Measurements from ENCODE around the gene TESK2. TPM values are rescaled to one million over a fixed set of nuclear protein-coding genes. Genes with fewer than 3 reads are reported as not detected.

TESK2 gene
- polyA plus RNA-seq, 1 of the 3 experiments (the other 2 are of a cell fraction) = 1.3 TPM

- CTCF ChIA-PET = no interaction called here
- no peaks in the 10 kb centered on the region for H3K9me2 ChIP-seq
- POLR2A ChIA-PET = no interaction called here
- H3K27ac ChIP-seq (ENCODE audit: low read depth in 2 of 2, low read length in 1 of 2) = no peak overlapping the region
- no peaks in the 10 kb centered on the region for H3K4me1 ChIP-seq (ENCODE audit: control insufficient read depth in 1 of 2, insufficient read depth in 2 of 2, low read depth in 1 of 2, low read length in 1 of 2)
- H4K20me1 ChIP-seq (ENCODE audit: insufficient read depth) = no peaks in the 10 kb centered on the region
- 26% methylated on average over 1 of the region's 1 CpG for WGBS (ENCODE audit: low lambda C conversion rate)
- no peak overlapping the region for H3K4me3 ChIP-seq (ENCODE audit: low read depth in 2 of 2, low read length in 1 of 2)
- H3F3A ChIP-seq (replicated peaks; ENCODE audit: insufficient read depth) = no peaks in the 10 kb centered on the region
- H3K4me2 ChIP-seq = no peak overlapping the region
- no peaks in the 10 kb centered on the region for H3K36me3 ChIP-seq (replicated peaks in 1 of 2; ENCODE audit: control insufficient read depth in 1 of 2, insufficient read depth in 2 of 2, low read length in 1 of 2)
- H3K79me2 ChIP-seq (ENCODE audit: insufficient read depth) = no peaks in the 10 kb centered on the region
- DNase-seq = no peak
- no peaks in the 10 kb centered on the region for H3K9me3 ChIP-seq
- H2AFZ ChIP-seq (ENCODE audit: low read depth) = no peak overlapping the region
- TF ChIP-seq TCF12 (IDR thresholded peaks at IDR 0.05) (no peak), TAF1 (IDR thresholded peaks at IDR 0.05; ENCODE audit: borderline replicate concordance, low read depth, low read length) (no peak), NFIC (IDR thresholded peaks at IDR 0.05; ENCODE audit: borderline replicate concordance) (no peak)
- TF ChIP-seq, protein P1, sequence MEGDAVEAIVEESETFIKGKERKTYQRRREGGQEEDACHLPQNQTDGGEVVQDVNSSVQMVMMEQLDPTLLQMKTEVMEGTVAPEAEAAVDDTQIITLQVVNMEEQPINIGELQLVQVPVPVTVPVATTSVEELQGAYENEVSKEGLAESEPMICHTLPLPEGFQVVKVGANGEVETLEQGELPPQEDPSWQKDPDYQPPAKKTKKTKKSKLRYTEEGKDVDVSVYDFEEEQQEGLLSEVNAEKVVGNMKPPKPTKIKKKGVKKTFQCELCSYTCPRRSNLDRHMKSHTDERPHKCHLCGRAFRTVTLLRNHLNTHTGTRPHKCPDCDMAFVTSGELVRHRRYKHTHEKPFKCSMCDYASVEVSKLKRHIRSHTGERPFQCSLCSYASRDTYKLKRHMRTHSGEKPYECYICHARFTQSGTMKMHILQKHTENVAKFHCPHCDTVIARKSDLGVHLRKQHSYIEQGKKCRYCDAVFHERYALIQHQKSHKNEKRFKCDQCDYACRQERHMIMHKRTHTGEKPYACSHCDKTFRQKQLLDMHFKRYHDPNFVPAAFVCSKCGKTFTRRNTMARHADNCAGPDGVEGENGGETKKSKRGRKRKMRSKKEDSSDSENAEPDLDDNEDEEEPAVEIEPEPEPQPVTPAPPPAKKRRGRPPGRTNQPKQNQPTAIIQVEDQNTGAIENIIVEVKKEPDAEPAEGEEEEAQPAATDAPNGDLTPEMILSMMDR (IDR thresholded peaks at IDR 0.05) = no peak
- no peaks in the 10 kb centered on the region for H3K27me3 ChIP-seq (ENCODE audit: insufficient read depth)
- no peak overlapping the region for H3K9ac ChIP-seq
Observed at GRCh38 chr1:45383191-45383590, 107.8 kb downstream of the TESK2 start.

- Histone ChIP-seq H3K36me3 (replicated peaks in 1 of 2; ENCODE audit: control insufficient read depth in 1 of 2, insufficient read depth in 2 of 2, low read length in 1 of 2) (no peaks in the 10 kb centered on the region), H3K27ac (ENCODE audit: low read depth in 2 of 2, low read length in 1 of 2) (no peak overlapping the region), H4K20me1 (ENCODE audit: insufficient read depth) (no peaks in the 10 kb centered on the region), H3K9ac (no peak overlapping the region), H2AFZ (ENCODE audit: low read depth) (no peak overlapping the region), H3K9me2 (no peaks in the 10 kb centered on the region), H3K4me3 (ENCODE audit: low read depth in 2 of 2, low read length in 1 of 2) (no peak overlapping the region), H3K4me2 (no peak overlapping the region), H3K4me1 (ENCODE audit: control insufficient read depth in 1 of 2, insufficient read depth in 2 of 2, low read depth in 1 of 2, low read length in 1 of 2) (no peaks in the 10 kb centered on the region), H3K9me3 (no peaks in the 10 kb centered on the region), H3K27me3 (ENCODE audit: insufficient read depth) (no peaks in the 10 kb centered on the region), H3F3A (replicated peaks; ENCODE audit: insufficient read depth) (no peaks in the 10 kb centered on the region), H3K79me2 (ENCODE audit: insufficient read depth) (no peaks in the 10 kb centered on the region)
- no peak for TF ChIP-seq SMC3 (IDR thresholded peaks at IDR 0.05; ENCODE audit: low read depth, low read length)
- no peak for TF ChIP-seq FOSL2 (IDR thresholded peaks at IDR 0.05; ENCODE audit: borderline replicate concordance, low read depth)
- TF ChIP-seq YY1 (IDR thresholded peaks at IDR 0.05; ENCODE audit: low read depth) = no peak
- TF ChIP-seq, protein P2, sequence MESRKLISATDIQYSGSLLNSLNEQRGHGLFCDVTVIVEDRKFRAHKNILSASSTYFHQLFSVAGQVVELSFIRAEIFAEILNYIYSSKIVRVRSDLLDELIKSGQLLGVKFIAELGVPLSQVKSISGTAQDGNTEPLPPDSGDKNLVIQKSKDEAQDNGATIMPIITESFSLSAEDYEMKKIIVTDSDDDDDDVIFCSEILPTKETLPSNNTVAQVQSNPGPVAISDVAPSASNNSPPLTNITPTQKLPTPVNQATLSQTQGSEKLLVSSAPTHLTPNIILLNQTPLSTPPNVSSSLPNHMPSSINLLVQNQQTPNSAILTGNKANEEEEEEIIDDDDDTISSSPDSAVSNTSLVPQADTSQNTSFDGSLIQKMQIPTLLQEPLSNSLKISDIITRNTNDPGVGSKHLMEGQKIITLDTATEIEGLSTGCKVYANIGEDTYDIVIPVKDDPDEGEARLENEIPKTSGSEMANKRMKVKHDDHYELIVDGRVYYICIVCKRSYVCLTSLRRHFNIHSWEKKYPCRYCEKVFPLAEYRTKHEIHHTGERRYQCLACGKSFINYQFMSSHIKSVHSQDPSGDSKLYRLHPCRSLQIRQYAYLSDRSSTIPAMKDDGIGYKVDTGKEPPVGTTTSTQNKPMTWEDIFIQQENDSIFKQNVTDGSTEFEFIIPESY (IDR thresholded peaks at IDR 0.05; ENCODE audit: borderline replicate concordance, low read depth) = no peak
- TF ChIP-seq FOXM1 (IDR thresholded peaks at IDR 0.05; ENCODE audit: low read depth) = no peak
- TF ChIP-seq MEF2A (IDR thresholded peaks at IDR 0.05; ENCODE audit: borderline replicate concordance, low read depth) = no peak
- TF ChIP-seq FOXJ3 (CRISPR knock-in tag; IDR thresholded peaks at IDR 0.05) = no peak
- TF ChIP-seq CHD2 (IDR thresholded peaks at IDR 0.05; ENCODE audit: low read length, partially characterized antibody) = no peak
- no peak for TF ChIP-seq USF2 (IDR thresholded peaks at IDR 0.05; ENCODE audit: borderline replicate concordance, low read depth, low read length)
- no peak for TF ChIP-seq GABPA (IDR thresholded peaks at IDR 0.05; ENCODE audit: low read depth)
- TF ChIP-seq TAF1 (IDR thresholded peaks at IDR 0.05; ENCODE audit: borderline replicate concordance, low read depth, low read length) = no peak
- TF ChIP-seq RAD21 (IDR thresholded peaks at IDR 0.05; ENCODE audit: low read length) = no peak
- no peak for TF ChIP-seq MXI1 (IDR thresholded peaks at IDR 0.05; ENCODE audit: low read depth, low read length)
- no peak for TF ChIP-seq MAX (IDR thresholded peaks at IDR 0.05; ENCODE audit: low read depth)
- no peak for DNase-seq
- 87% methylated on average over 2 of the region's 2 CpGs for WGBS (ENCODE audit: low lambda C conversion rate)
- ChIA-PET POLR2A (no interaction called here), CTCF (interaction anchor here (1.2 kb wide), 1 partner anchor 14 kb away, joined by 3 read pairs; no protein-coding TSS in a partner anchor)
Observed at GRCh38 chr1:45381243-45381642, 109.7 kb downstream of the TESK2 start.
